ENCODE data around the gene IFI44L.

GRCh38 chr1:78645723-78646122, 25.5 kb downstream of the IFI44L start:
- no peak for TF ChIP-seq EZH2 (IDR thresholded peaks at IDR 0.05; ENCODE audit: insufficient read depth, poor library complexity, severe bottlenecking)
- TF ChIP-seq EZH2phosphoT487 (IDR thresholded peaks at IDR 0.05; ENCODE audit: insufficient read depth, low read depth): no peak
